H1 (cell line): ENCODE results near the gene DYRK1B. TPM values are rescaled to one million over a fixed set of nuclear protein-coding genes. Genes with fewer than 3 reads are reported as not detected.

Source experiments
- CTCF ChIA-PET: fragments of 300-600 bp; sonication (Branson Sonifier 250); formaldehyde crosslinking; loops from one replicate; lab custom pipeline; 2021; ENCODE audit not compliant: partially characterized antibody; lab: Charles Lee
- POLR2A ChIA-PET: fragments of 300-600 bp; sonication (Branson Sonifier 250); formaldehyde crosslinking; loops from one replicate; lab custom pipeline; 2021; ENCODE audit warnings: inconsistent platforms; ENCODE audit not compliant: partially characterized antibody; lab: Charles Lee
- DNase-seq, 2 experiments: peaks; one replicate each; pipeline versions ENCODE4 v3.0.0 to v3.0.0-alpha.2; 2010 to 2022; ENCODE audit warnings: low spot score in 2 of 2, low read depth in 1 of 2, mixed read lengths in 1 of 2
- FAIRE-seq: peaks from 2 replicates; lab custom pipeline; 2011; peaks lifted over from hg19 to GRCh38; lab: Jason Lieb, UNC
- H2AFZ ChIP-seq: 2 replicates; pipeline ENCODE4 v1.8.1; 2012; ENCODE audit warnings: low read length, inconsistent platforms
- H2AK5ac ChIP-seq: 2 replicates; pipeline ENCODE4 v1.6.1; 2013; ENCODE audit warnings: low read depth, low read length
- H2BK120ac ChIP-seq: replicated peaks from 2 replicates; pipeline ENCODE3; 2013; ENCODE audit warnings: low read depth, low read length, inconsistent platforms
- H2BK12ac ChIP-seq: 2 replicates; pipeline ENCODE4 v1.6.1; 2013; ENCODE audit warnings: low read depth, low read length
- H2BK15ac ChIP-seq: 2 replicates; pipeline ENCODE4 v1.6.1; 2013; ENCODE audit warnings: low read length
- H2BK20ac ChIP-seq: 2 replicates; pipeline ENCODE4 v1.6.1; 2013; ENCODE audit warnings: low read length
- H2BK5ac ChIP-seq: 2 replicates; pipeline ENCODE4 v1.6.1; 2013; ENCODE audit warnings: low read depth, low read length
- H3K14ac ChIP-seq: 2 replicates; pipeline ENCODE4 v1.6.1; 2013; ENCODE audit warnings: inconsistent platforms; ENCODE audit not compliant: insufficient read length
- H3K18ac ChIP-seq: 2 replicates; pipeline ENCODE4 v1.6.1; 2013; ENCODE audit warnings: low read length; ENCODE audit errors: extremely low read depth
- H3K23ac ChIP-seq: 2 replicates; pipeline ENCODE4 v1.6.1; 2013; ENCODE audit warnings: inconsistent platforms; ENCODE audit not compliant: insufficient read length
- H3K23me2 ChIP-seq: 2 replicates; pipeline ENCODE4 v1.6.1; 2013; ENCODE audit warnings: low read depth, low read length
- H3K27ac ChIP-seq: 2 replicates; pipeline ENCODE4 v1.6.1; 2011; ENCODE audit warnings: low read depth, low read length, inconsistent platforms
- H3K27me3 ChIP-seq, 4 experiments: replicated peaks in 1 of 4; 1 replicate in 1 of 4; 2 replicates in 3 of 4; pipeline versions ENCODE4 v1.6.1 to v1.8.1; 2011 to 2013; ENCODE audit warnings: low read length in 3 of 4, mild to moderate bottlenecking in 3 of 4, inconsistent platforms in 2 of 4, mixed read lengths in 2 of 4, moderate library complexity in 1 of 4; ENCODE audit not compliant: control insufficient read depth in 3 of 4, insufficient read depth in 3 of 4; ENCODE audit errors: extremely low read depth in 1 of 4
- H3K36me3 ChIP-seq, 4 experiments: 2 replicates each; pipeline versions ENCODE4 v1.6.1 to v1.8.1; 2011 to 2013; ENCODE audit warnings: mild to moderate bottlenecking in 4 of 4, low read length in 3 of 4, moderate library complexity in 2 of 4, control low read depth in 1 of 4, inconsistent platforms in 1 of 4; ENCODE audit not compliant: insufficient read depth in 4 of 4, control insufficient read depth in 2 of 4
- H3K4ac ChIP-seq: replicated peaks from 2 replicates; pipeline ENCODE3; 2013; ENCODE audit warnings: low read length, low read depth, mixed read lengths, inconsistent platforms; ENCODE audit not compliant: insufficient read length
- H3K4me1 ChIP-seq, 4 experiments: replicated peaks in 1 of 4; 1 replicate in 1 of 4; 2 replicates in 3 of 4; pipeline versions ENCODE4 v1.6.1 to v1.8.1; 2011 to 2013; ENCODE audit warnings: low read length in 3 of 4, inconsistent platforms in 2 of 4, mixed read lengths in 1 of 4; ENCODE audit not compliant: insufficient read depth in 4 of 4, control insufficient read depth in 3 of 4
- H3K4me2 ChIP-seq, 2 experiments: 2 replicates each; pipeline versions ENCODE4 v1.6.1 to v1.8.1; 2011 to 2013; ENCODE audit warnings: low read depth in 2 of 2, low read length in 2 of 2, control low read depth in 1 of 2, inconsistent platforms in 1 of 2, mild to moderate bottlenecking in 1 of 2; ENCODE audit not compliant: insufficient read depth in 1 of 2
- H3K4me3 ChIP-seq, 4 experiments: fragments of 200-600, 300-600 bp in 1 of 4; sonication (generic), shearing (Covaris generic), sonication (Bioruptor Twin) in 1 of 4; 2 replicates each; pipeline versions ENCODE4 v1.5.1 to v1.8.1; 2011 to 2016; ENCODE audit warnings: low read length in 4 of 4, low read depth in 3 of 4, control low read depth in 2 of 4, inconsistent platforms in 2 of 4, mild to moderate bottlenecking in 2 of 4, mixed read lengths in 1 of 4, moderate library complexity in 1 of 4; ENCODE audit not compliant: insufficient read depth in 2 of 4; ENCODE audit errors: extremely low read depth in 1 of 4
- H3K56ac ChIP-seq: replicated peaks from 2 replicates; pipeline ENCODE3; 2013; ENCODE audit warnings: low read depth, mild to moderate bottlenecking, mixed read lengths, low read length, inconsistent platforms; ENCODE audit not compliant: insufficient read length
- H3K79me1 ChIP-seq: 2 replicates; pipeline ENCODE4 v1.6.1; 2013; ENCODE audit warnings: low read depth, low read length, control low read depth
- H3K79me2 ChIP-seq, 2 experiments: 2 replicates each; pipeline versions ENCODE4 v1.6.1 to v1.8.1; 2012 to 2013; ENCODE audit warnings: low read length in 2 of 2, mild to moderate bottlenecking in 2 of 2, inconsistent platforms in 1 of 2; ENCODE audit not compliant: insufficient read depth in 2 of 2, control insufficient read depth in 1 of 2
- H3K9ac ChIP-seq, 4 experiments: replicated peaks in 1 of 4; 1 replicate in 1 of 4; 2 replicates in 3 of 4; pipeline versions ENCODE4 v1.6.1 to v1.8.1; 2011 to 2013; ENCODE audit warnings: low read depth in 3 of 4, low read length in 3 of 4, control low read depth in 2 of 4, mild to moderate bottlenecking in 2 of 4, moderate library complexity in 2 of 4, inconsistent platforms in 1 of 4; ENCODE audit errors: extremely low read depth in 1 of 4
- H3K9me3 ChIP-seq, 2 experiments: 2 replicates each; pipeline versions ENCODE4 v1.6.1 to v1.8.1; 2012 to 2013; ENCODE audit warnings: mild to moderate bottlenecking in 2 of 2, moderate library complexity in 2 of 2, control low read depth in 1 of 2, inconsistent platforms in 1 of 2, low read depth in 1 of 2, low read length in 1 of 2, mixed read lengths in 1 of 2; ENCODE audit not compliant: insufficient read depth in 2 of 2
- H4K20me1 ChIP-seq, 2 experiments: replicated peaks in 1 of 2; 2 replicates each; pipeline versions ENCODE3 to v1.8.1; 2011 to 2013; ENCODE audit warnings: inconsistent platforms in 2 of 2, low read length in 2 of 2, mild to moderate bottlenecking in 1 of 2; ENCODE audit not compliant: insufficient read depth in 2 of 2, control insufficient read depth in 1 of 2
- H4K5ac ChIP-seq: 2 replicates; pipeline ENCODE4 v1.6.1; 2013; ENCODE audit warnings: low read length, low read depth, mixed read lengths, inconsistent platforms; ENCODE audit not compliant: insufficient read length
- H4K8ac ChIP-seq: 2 replicates; pipeline ENCODE4 v1.8.0; 2013; ENCODE audit warnings: mild to moderate bottlenecking, moderate library complexity, low read length, inconsistent platforms; ENCODE audit not compliant: insufficient read depth; ENCODE audit errors: extremely low read depth
- H4K91ac ChIP-seq: replicated peaks from 2 replicates; pipeline ENCODE3; 2013; ENCODE audit warnings: low read length, mixed read lengths, inconsistent platforms; ENCODE audit not compliant: insufficient read length
- ATF3 ChIP-seq: IDR thresholded peaks from 2 replicates; pipeline ENCODE4 v1.6.1; 2011; ENCODE audit warnings: low read depth, mild to moderate bottlenecking, low read length; ENCODE audit not compliant: insufficient read depth
- BCL11A ChIP-seq, 2 experiments: IDR thresholded peaks; one replicate each; pipeline ENCODE4 v1.6.1; 2011; ENCODE audit warnings: low read depth in 2 of 2, low read length in 2 of 2, mild to moderate bottlenecking in 2 of 2
- EP300 ChIP-seq, 2 experiments: IDR thresholded peaks; 1 replicate in 1 of 2; 2 replicates in 1 of 2; pipeline ENCODE4 v1.6.1; 2011 to 2012; ENCODE audit warnings: low read depth in 2 of 2, low read length in 2 of 2, mild to moderate bottlenecking in 2 of 2, borderline replicate concordance in 1 of 2, inconsistent platforms in 1 of 2, moderate library complexity in 1 of 2
- KDM1A ChIP-seq: fragments of 200-600, 300-600 bp; sonication (generic); IDR thresholded peaks from 2 replicates; pipeline ENCODE4 v1.7.1; 2016; ENCODE audit warnings: mild to moderate bottlenecking, low read length, borderline replicate concordance
- KDM5A ChIP-seq: fragments of 200-600 bp; IDR thresholded peaks from 2 replicates; pipeline ENCODE4 v1.7.1; 2012; ENCODE audit warnings: mild to moderate bottlenecking, low read length, inconsistent platforms, mixed read lengths
- MAFK ChIP-seq: IDR thresholded peaks from 2 replicates; pipeline ENCODE4 v1.6.1; 2012; ENCODE audit warnings: low read depth, mild to moderate bottlenecking, improper control_type of control experiment, low read length
- MAX ChIP-seq: IDR thresholded peaks from 2 replicates; pipeline ENCODE4 v1.6.1; 2012; ENCODE audit warnings: inconsistent platforms
- POLR2AphosphoS5 ChIP-seq: IDR thresholded peaks from 2 replicates; pipeline ENCODE4 v1.6.1; 2011; ENCODE audit warnings: low read depth, low read length
- POU5F1 ChIP-seq: IDR thresholded peaks from 2 replicates; pipeline ENCODE4 v1.6.1; 2011; ENCODE audit warnings: low read depth, mild to moderate bottlenecking, low read length, moderate library complexity
- SRF ChIP-seq: IDR thresholded peaks from 2 replicates; pipeline ENCODE4 v1.6.1; 2011; ENCODE audit warnings: mild to moderate bottlenecking, low read depth, low read length, moderate library complexity
- SUZ12 ChIP-seq: fragments of 200-600 bp; sonication (generic); IDR thresholded peaks from 2 replicates; pipeline ENCODE4 v1.6.1; 2012; ENCODE audit warnings: mild to moderate bottlenecking, inconsistent platforms, low read length, moderate library complexity, mixed read lengths
- TAF7 ChIP-seq: optimal IDR thresholded peaks from 2 replicates; pipeline ENCODE3; 2011; ENCODE audit warnings: low read depth, mild to moderate bottlenecking, inconsistent platforms, low read length, moderate library complexity, borderline replicate concordance
- WGBS, 2 experiments: shearing (Covaris generic) in 1 of 2; methylation state at CpG; one replicate each; pipeline versions ENCODE4 v1.1.6 to v1.1.7; 2013 to 2015; ENCODE audit warnings: low lambda C conversion rate in 2 of 2, mixed read lengths in 2 of 2, inconsistent platforms in 1 of 2, low coverage in 1 of 2, missing lambda C conversion rate in 1 of 2; ENCODE audit not compliant: insufficient replicate concordance in 2 of 2, insufficient coverage in 1 of 2, insufficient read length in 1 of 2; ENCODE audit errors: extremely low coverage in 1 of 2, missing lambda C conversion rate in 1 of 2; 5-methylcytosine and 5-hydroxymethylcytosine counted together
- polyA plus RNA-seq, 7 experiments: library from polyadenylated mRNA; depleted of rRNA in 3 of 7; stranded (reverse) in 5 of 7; unstranded in 2 of 7; fragments of >200 nt in 5 of 7; fragments of 200-250 nt in 2 of 7; gene quantifications; 1 replicate in 5 of 7; 2 replicates in 1 of 7; 4 replicates in 1 of 7; pipeline versions ENCODE4 v1.2.1 to v1.2.3, GENCODE V29; 2011 to 2013; ENCODE audit warnings: missing spikeins in 2 of 7, mixed read lengths in 2 of 7
- total RNA-seq: library from RNA; stranded (reverse); fragmentation: NEBNext Ultra II Directional; extraction: Animal tissue kit (Norgen Biotek cat#: 25700); gene quantifications from 2 replicates; pipeline ENCODE4 v1.2.1, GENCODE V29; 2021

The DYRK1B gene
- total and polyA plus RNA-seq, 2 of the 8 experiments (the other 6 are each of a cell fraction or from before 2014, with no cell fraction given) = 6.9 to 14.8 TPM

- DNase-seq = no peak
- WGBS, 2 experiments = 94% methylated on average over 25 of the region's 26 CpGs; no CpG with 5 or more reads in 1 of the 2 experiments
- Histone ChIP-seq H4K8ac (no peak overlapping the region; the same call in 1 of the 2 replicates), H3K56ac (no peak overlapping the region), H3K36me3 (peaks cover 10 to 33% (median 25%) of the 10 kb centered on the region in 4 experiments; a peak in 7 of 8 replicates), H3K23me2 (peaks cover 13% of the 10 kb centered on the region), H4K5ac (no peak overlapping the region), H2BK15ac (no peak overlapping the region), H4K20me1 (peaks cover 0 to 2% of the 10 kb centered on the region in 2 experiments), H2BK20ac (no peak overlapping the region), H3K14ac (no peak overlapping the region), H3K4ac (no peak overlapping the region), H3K4me1 (peaks cover 2 to 13% (median 4%) of the 10 kb centered on the region in 4 experiments; a peak in 6 of 7 replicates), H3K18ac (no peak overlapping the region), H2BK5ac (no peak overlapping the region), H3K23ac (no peak overlapping the region), H3K27me3 (no peaks in the 10 kb centered on the region), H3K79me1 (peaks cover 4% of the 10 kb centered on the region; the same call in 1 of the 2 replicates), H3K4me3 (no peak overlapping the region), H2AK5ac (no peak overlapping the region), H2AFZ (no peak overlapping the region), H3K79me2 (peaks cover 0 to 16% of the 10 kb centered on the region in 2 experiments; a peak in 2 of 4 replicates), H3K27ac (no peak overlapping the region), H3K9me3 (no peaks in the 10 kb centered on the region), H2BK12ac (no peak overlapping the region), H4K91ac (no peak overlapping the region), H3K4me2 (no peak overlapping the region), H2BK120ac (no peak overlapping the region), H3K9ac (no peak overlapping the region)
- FAIRE-seq = no peak
- ChIA-PET POLR2A (interaction anchor here (1.8 kb wide), 1 partner anchor 8 kb away, joined by 4 read pairs; no protein-coding TSS in a partner anchor), CTCF (interaction anchor here (0.6 to 2.9 kb wide), 5 partner anchors 13 to 341 kb away, joined by 3 to 22 read pairs (median 3); no protein-coding TSS in a partner anchor)
- no peak for TF ChIP-seq EP300 (IDR thresholded peaks at IDR 0.05; ENCODE audit: borderline replicate concordance in 1 of 2, low read depth in 2 of 2, low read length in 2 of 2)
- no peak for TF ChIP-seq KDM5A
- TF ChIP-seq MAFK = no peak
- TF ChIP-seq POLR2AphosphoS5 = no peak
- TF ChIP-seq POU5F1 = no peak
- TF ChIP-seq SUZ12 = no peak
- no peak for TF ChIP-seq ATF3
- TF ChIP-seq SRF = no peak
- TF ChIP-seq BCL11A (IDR thresholded peaks at IDR 0.05; ENCODE audit: low read depth in 2 of 2, low read length in 2 of 2) = no peak
- TF ChIP-seq TAF7 = no peak
- TF ChIP-seq KDM1A = no peak
- TF ChIP-seq MAX = no peak
Observed at GRCh38 chr19:39828015-39828653, 5.8 kb downstream of the DYRK1B start.
